H9 (cell line): ENCODE data around the gene TMEM126A. TPM values are rescaled to one million over a fixed set of nuclear protein-coding genes. Genes with fewer than 3 reads are reported as not detected.

ENCODE experiments used
- DNase-seq: peaks from one replicate; pipeline ENCODE4 v3.0.0-alpha.2; 2017
- H2AFZ ChIP-seq: one replicate; pipeline ENCODE4 v1.6.1; 2013; ENCODE audit warnings: mild to moderate bottlenecking, low read length, control low read depth, moderate library complexity
- H2AK5ac ChIP-seq: 2 replicates; pipeline ENCODE4 v1.6.1; 2013; ENCODE audit warnings: low read length, control low read depth, mixed read lengths; ENCODE audit not compliant: insufficient read length
- H2BK120ac ChIP-seq: one replicate; pipeline ENCODE4 v1.6.1; 2013; ENCODE audit warnings: low read depth, mild to moderate bottlenecking, low read length, control low read depth, inconsistent platforms; ENCODE audit not compliant: poor library complexity, severe bottlenecking
- H2BK12ac ChIP-seq: 2 replicates; pipeline ENCODE4 v1.6.1; 2013; ENCODE audit warnings: low read length, control low read depth, mixed read lengths, low read depth; ENCODE audit not compliant: insufficient read length
- H2BK15ac ChIP-seq: 2 replicates; pipeline ENCODE4 v1.6.1; 2013; ENCODE audit warnings: low read depth, low read length, control low read depth
- H2BK20ac ChIP-seq: one replicate; pipeline ENCODE4 v1.6.1; 2013; ENCODE audit warnings: low read depth, mild to moderate bottlenecking, low read length, control low read depth, inconsistent platforms; ENCODE audit not compliant: poor library complexity, severe bottlenecking
- H2BK5ac ChIP-seq: 2 replicates; pipeline ENCODE4 v1.6.1; 2013; ENCODE audit warnings: low read length, control low read depth, mixed read lengths; ENCODE audit not compliant: insufficient read length
- H3K14ac ChIP-seq: 2 replicates; pipeline ENCODE4 v1.6.1; 2013; ENCODE audit warnings: low read length, control low read depth; ENCODE audit not compliant: insufficient read depth
- H3K18ac ChIP-seq: 2 replicates; pipeline ENCODE4 v1.6.1; 2013; ENCODE audit warnings: low read depth, mild to moderate bottlenecking, mixed read lengths, low read length, control low read depth; ENCODE audit not compliant: insufficient read length
- H3K23ac ChIP-seq: 2 replicates; pipeline ENCODE4 v1.6.1; 2013; ENCODE audit warnings: low read length, control low read depth, mixed read lengths, low read depth; ENCODE audit not compliant: insufficient read length
- H3K23me2 ChIP-seq: 2 replicates; pipeline ENCODE4 v1.6.1; 2013; ENCODE audit warnings: low read depth, mild to moderate bottlenecking, mixed read lengths, low read length, control low read depth; ENCODE audit not compliant: insufficient read length, poor library complexity, severe bottlenecking
- H3K27ac ChIP-seq: 2 replicates; pipeline ENCODE4 v1.5.1; 2013; ENCODE audit warnings: low read length, control low read depth, mixed read lengths, low read depth; ENCODE audit not compliant: insufficient read length
- H3K27me3 ChIP-seq: 2 replicates; pipeline ENCODE4 v1.6.1; 2013; ENCODE audit warnings: low read length, control low read depth, inconsistent platforms; ENCODE audit not compliant: insufficient read depth
- H3K4ac ChIP-seq: 2 replicates; pipeline ENCODE4 v1.6.1; 2013; ENCODE audit warnings: low read depth, mild to moderate bottlenecking, control low read depth, inconsistent platforms, low read length, moderate library complexity
- H3K4me1 ChIP-seq: 2 replicates; pipeline ENCODE4 v1.6.1; 2013; ENCODE audit warnings: low read length, control low read depth, inconsistent platforms; ENCODE audit not compliant: insufficient read depth
- H3K4me2 ChIP-seq: 2 replicates; pipeline ENCODE4 v1.6.1; 2013; ENCODE audit warnings: low read length, control low read depth, mixed read lengths; ENCODE audit not compliant: insufficient read length, insufficient read depth
- H3K56ac ChIP-seq: 2 replicates; pipeline ENCODE4 v1.6.1; 2013; ENCODE audit warnings: low read depth, mild to moderate bottlenecking, mixed read lengths, low read length, control low read depth; ENCODE audit not compliant: insufficient read length
- H3K79me1 ChIP-seq: 2 replicates; pipeline ENCODE4 v1.6.1; 2013; ENCODE audit warnings: low read depth, mild to moderate bottlenecking, moderate library complexity, low read length, control low read depth, inconsistent platforms; ENCODE audit not compliant: insufficient read depth, poor library complexity, severe bottlenecking
- H3K79me2 ChIP-seq: 2 replicates; pipeline ENCODE4 v1.6.1; 2013; ENCODE audit warnings: low read length, control low read depth, inconsistent platforms; ENCODE audit not compliant: insufficient read depth
- H3K9ac ChIP-seq: 2 replicates; pipeline ENCODE4 v1.6.1; 2013; ENCODE audit warnings: low read length, control low read depth, mixed read lengths; ENCODE audit not compliant: insufficient read length; ENCODE audit errors: extremely low read depth
- H3K9me3 ChIP-seq: one replicate; pipeline ENCODE4 v1.6.1; 2013; ENCODE audit warnings: low read depth, low read length, inconsistent platforms; ENCODE audit not compliant: control insufficient read depth
- H3T11ph ChIP-seq: one replicate; pipeline ENCODE4 v1.6.1; 2013; ENCODE audit warnings: mild to moderate bottlenecking, low read length, control low read depth, inconsistent platforms
- H4K20me1 ChIP-seq: one replicate; pipeline ENCODE4 v1.6.1; 2013; ENCODE audit not compliant: control insufficient read depth, insufficient read length, insufficient read depth
- H4K5ac ChIP-seq: 2 replicates; pipeline ENCODE4 v1.6.1; 2013; ENCODE audit warnings: low read depth, mild to moderate bottlenecking, mixed read lengths, low read length, control low read depth; ENCODE audit not compliant: insufficient read length
- H4K8ac ChIP-seq: replicated peaks from 2 replicates; pipeline ENCODE4 v1.6.1; 2013; ENCODE audit warnings: low read length, control low read depth, mixed read lengths, low read depth; ENCODE audit not compliant: insufficient read length
- H4K91ac ChIP-seq: 2 replicates; pipeline ENCODE4 v1.6.1; 2013; ENCODE audit warnings: low read depth, mild to moderate bottlenecking, moderate library complexity, mixed read lengths, low read length, control low read depth; ENCODE audit not compliant: insufficient read length
- H3K27ac Mint-ChIP-seq, 3 experiments: 2 replicates in 2 of 3; 3 replicates in 1 of 3; pipeline ENCODE4 v1.8.0; 2020 to 2021; ENCODE audit warnings: mixed read lengths in 3 of 3, mild to moderate bottlenecking in 1 of 3, moderate library complexity in 1 of 3
- H3K27me3 Mint-ChIP-seq: 2 replicates; pipeline ENCODE4 v1.8.0; 2021; ENCODE audit warnings: low read depth, mild to moderate bottlenecking, moderate library complexity, mixed read lengths
- H3K36me3 Mint-ChIP-seq, 3 experiments: 2 replicates in 2 of 3; 3 replicates in 1 of 3; pipeline ENCODE4 v1.8.0; 2020 to 2021; ENCODE audit warnings: low read depth in 3 of 3, mixed read lengths in 3 of 3; ENCODE audit not compliant: insufficient read depth in 1 of 3
- H3K4me1 Mint-ChIP-seq, 2 experiments: 2 replicates each; pipeline ENCODE4 v1.8.0; 2020; ENCODE audit warnings: mixed read lengths in 2 of 2
- H3K4me3 Mint-ChIP-seq, 2 experiments: 2 replicates in 1 of 2; 3 replicates in 1 of 2; pipeline ENCODE4 v1.8.0; 2020 to 2021; ENCODE audit warnings: mild to moderate bottlenecking in 2 of 2, mixed read lengths in 2 of 2, moderate library complexity in 1 of 2
- H3K9me3 Mint-ChIP-seq, 2 experiments: 2 replicates in 1 of 2; 3 replicates in 1 of 2; pipeline ENCODE4 v1.8.0; 2020; ENCODE audit warnings: mild to moderate bottlenecking in 2 of 2, mixed read lengths in 2 of 2, moderate library complexity in 1 of 2
- CTCF ChIP-seq: fragments of 200-600 bp; sonication (generic); conservative IDR thresholded peaks from 3 replicates; pipeline ENCODE4 v1.8.0; 2021; ENCODE audit warnings: antibody characterized with exemption, mild to moderate bottlenecking
- WGBS: extraction: QIAGEN DNeasy Blood & Tissue Kit; methylation state at CpG from one replicate; pipeline ENCODE4 v1.1.7; 2013; ENCODE audit warnings: missing lambda C conversion rate, low lambda C conversion rate, mixed read lengths; ENCODE audit not compliant: insufficient read length; ENCODE audit errors: extremely low coverage; 5-methylcytosine and 5-hydroxymethylcytosine counted together
- total RNA-seq: library from RNA; stranded (reverse); gene quantifications from 2 replicates; pipeline ENCODE4 v1.2.1, GENCODE V29; 2021

TMEM126A gene
- total RNA-seq, 1 experiment from 2014 or later = 28.0 TPM

DNA sequence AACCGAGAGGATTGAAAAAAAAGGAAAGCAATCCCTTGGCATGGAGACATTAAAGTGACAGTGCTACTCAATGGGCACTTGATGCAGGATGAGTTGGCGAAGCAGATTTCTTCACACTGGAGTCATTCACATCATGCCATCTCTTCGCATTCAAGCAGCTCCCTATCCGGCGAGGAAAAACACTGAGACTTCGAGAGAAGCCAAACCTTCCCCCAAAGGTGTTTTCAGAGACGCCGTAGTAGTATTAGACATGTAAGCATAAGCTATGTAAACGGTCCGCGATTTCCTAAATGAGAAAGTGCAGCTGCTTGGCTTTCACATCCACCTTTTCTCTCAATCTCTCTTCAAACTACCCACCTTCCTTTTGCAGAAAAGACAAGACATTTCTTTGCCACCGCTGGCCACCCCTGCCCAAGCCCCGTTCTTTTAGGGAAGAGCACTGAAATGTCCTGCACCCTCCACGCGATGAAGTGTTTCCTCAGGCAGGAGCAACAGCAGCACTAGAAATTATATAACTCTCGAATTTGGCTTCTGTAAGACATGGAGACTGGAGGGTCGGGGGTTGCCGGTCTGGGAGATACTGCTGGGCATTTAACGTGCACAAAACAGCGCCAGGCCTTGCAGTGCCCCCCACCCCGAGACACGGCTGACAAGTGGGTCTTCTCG lies 20.3 kb upstream of the TMEM126A start, which contains the start of gene DLG2:
Gene DLG2 (minus strand): TSS at position 13 of the 666 bp plus-strand sequence.
- WGBS = no CpG with 5 or more reads among the region's 23 CpGs
- Histone ChIP-seq H3K9me3 (no peaks in the 10 kb centered on the region), H3K56ac (no peak within 1 kb of the TSS), H3K79me2 (peaks cover 21% of the 10 kb centered on the region; the same call in 1 of the 2 replicates), H3K79me1 (no peaks in the 10 kb centered on the region), H3K27ac (no peak within 1 kb of the TSS), H4K91ac (no peak within 1 kb of the TSS), H4K8ac (no peak within 1 kb of the TSS), H3K4ac (no peak within 1 kb of the TSS), H2BK12ac (no peak within 1 kb of the TSS), H3K27me3 (no peaks in the 10 kb centered on the region), H3K23me2 (peaks cover 6% of the 10 kb centered on the region), H3K18ac (no peak within 1 kb of the TSS), H2BK20ac (no peak within 1 kb of the TSS), H3K4me1 (no peaks in the 10 kb centered on the region), H4K5ac (no peak within 1 kb of the TSS), H3K9ac (peak within 1 kb of the TSS; percentile 69), H2AFZ (no peak within 1 kb of the TSS), H2BK120ac (no peak within 1 kb of the TSS), H3K23ac (no peak within 1 kb of the TSS), H2AK5ac (no peak within 1 kb of the TSS), H3T11ph (no peak within 1 kb of the TSS), H2BK15ac (no peak within 1 kb of the TSS), H3K14ac (no peak within 1 kb of the TSS), H2BK5ac (no peak within 1 kb of the TSS), H3K4me2 (peak within 1 kb of the TSS; percentile 94), H4K20me1 (no peaks in the 10 kb centered on the region)
- H3K9me3 Mint-ChIP-seq = no peaks in the 10 kb centered on the region
- H3K4me3 Mint-ChIP-seq = peak within 1 kb of the TSS; percentile 91 to 97
- peak within 1 kb of the TSS; percentile 98 to 99 (median 99) for H3K27ac Mint-ChIP-seq
- TF ChIP-seq CTCF = no peak
- DNase-seq = no peak
- H3K4me1 Mint-ChIP-seq = peaks cover 25 to 28% of the 10 kb centered on the region in 2 experiments
- peaks cover 7 to 18% (median 14%) of the 10 kb centered on the region in 3 experiments; a peak in 6 of 7 replicates for H3K36me3 Mint-ChIP-seq
- no peaks in the 10 kb centered on the region for H3K27me3 Mint-ChIP-seq
